Ascending aorta (tissue), 2 donors: ENCODE data around the gene GPC2. TPM values are rescaled to one million over a fixed set of nuclear protein-coding genes. Genes with fewer than 3 reads are reported as not detected.
"Not testable (repeated sequence)": the region's sequence is repeated elsewhere in the genome, so short reads cannot be mapped to it uniquely, and the experiment has no call there.

Experiments
- DNase-seq, 2 donors: peaks; one replicate each; pipeline ENCODE4 v3.0.0-alpha.2; 2019; ENCODE audit warnings: low spot score in 2 of 2
- H3K27ac ChIP-seq, 2 donors: fragments of 200-600 bp; sonication (generic); one replicate each; pipeline ENCODE4 v1.5.1; 2016 to 2017; ENCODE audit warnings: mild to moderate bottlenecking in 1 of 2
- H3K27me3 ChIP-seq: fragments of 200-600 bp; sonication (generic); one replicate; pipeline ENCODE4 v1.5.1; 2017
- H3K36me3 ChIP-seq, 2 donors: fragments of 200-600 bp; sonication (generic); one replicate each; pipeline ENCODE4 v1.5.1; 2016
- H3K4me1 ChIP-seq, 2 donors: fragments of 200-600 bp; sonication (generic); one replicate each; pipeline ENCODE4 v1.5.1; 2016 to 2017; ENCODE audit warnings: mild to moderate bottlenecking in 1 of 2
- H3K4me3 ChIP-seq, 2 donors: fragments of 200-600 bp; sonication (generic); one replicate each; pipeline ENCODE4 v1.5.1; 2016 to 2017; ENCODE audit warnings: mild to moderate bottlenecking in 1 of 2
- H3K9me3 ChIP-seq, 2 donors: fragments of 200-600 bp; sonication (generic); one replicate each; pipeline ENCODE4 v1.5.1; 2016
- intact Hi-C: fragments of 100-400 bp; cut with DNase I; formaldehyde crosslinking; loops from one replicate; pipeline ENCODE4 v1.15.1; 2023
- total RNA-seq: library from RNA; depleted of rRNA; stranded (reverse); fragments of >200 nt; gene quantifications from one replicate; pipeline ENCODE4 v1.1.0, GENCODE V29; 2016
- TF ChIP-seq, protein P1 (sequence below), 3 experiments: fragments of 200-600 bp in 2 of 3; fragments of 450-650 bp in 1 of 3; sonication (generic) in 2 of 3; IDR thresholded peaks; one replicate each; pipeline ENCODE4 v1.5.1; 2016 to 2019; ENCODE audit warnings: antibody characterized with exemption in 3 of 3, mild to moderate bottlenecking in 1 of 3, moderate library complexity in 1 of 3

GPC2 gene
- total RNA-seq, 1 donor from 2014 or later = not detected

GRCh38 chr7:100185726-100186125 lies 8.5 kb upstream of the GPC2 start:
- Histone ChIP-seq H3K36me3 (no peaks in the 10 kb centered on the region), H3K4me3 (no peak overlapping the region), H3K4me1 (no peaks in the 10 kb centered on the region), H3K9me3 (no peaks in the 10 kb centered on the region), H3K27me3 (no peaks in the 10 kb centered on the region), H3K27ac (no peak overlapping the region)
- intact Hi-C loops = no loop called here
- DNase-seq = no peak
- TF ChIP-seq, protein P1, sequence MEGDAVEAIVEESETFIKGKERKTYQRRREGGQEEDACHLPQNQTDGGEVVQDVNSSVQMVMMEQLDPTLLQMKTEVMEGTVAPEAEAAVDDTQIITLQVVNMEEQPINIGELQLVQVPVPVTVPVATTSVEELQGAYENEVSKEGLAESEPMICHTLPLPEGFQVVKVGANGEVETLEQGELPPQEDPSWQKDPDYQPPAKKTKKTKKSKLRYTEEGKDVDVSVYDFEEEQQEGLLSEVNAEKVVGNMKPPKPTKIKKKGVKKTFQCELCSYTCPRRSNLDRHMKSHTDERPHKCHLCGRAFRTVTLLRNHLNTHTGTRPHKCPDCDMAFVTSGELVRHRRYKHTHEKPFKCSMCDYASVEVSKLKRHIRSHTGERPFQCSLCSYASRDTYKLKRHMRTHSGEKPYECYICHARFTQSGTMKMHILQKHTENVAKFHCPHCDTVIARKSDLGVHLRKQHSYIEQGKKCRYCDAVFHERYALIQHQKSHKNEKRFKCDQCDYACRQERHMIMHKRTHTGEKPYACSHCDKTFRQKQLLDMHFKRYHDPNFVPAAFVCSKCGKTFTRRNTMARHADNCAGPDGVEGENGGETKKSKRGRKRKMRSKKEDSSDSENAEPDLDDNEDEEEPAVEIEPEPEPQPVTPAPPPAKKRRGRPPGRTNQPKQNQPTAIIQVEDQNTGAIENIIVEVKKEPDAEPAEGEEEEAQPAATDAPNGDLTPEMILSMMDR (IDR thresholded peaks at IDR 0.05) = no peak

DNA sequence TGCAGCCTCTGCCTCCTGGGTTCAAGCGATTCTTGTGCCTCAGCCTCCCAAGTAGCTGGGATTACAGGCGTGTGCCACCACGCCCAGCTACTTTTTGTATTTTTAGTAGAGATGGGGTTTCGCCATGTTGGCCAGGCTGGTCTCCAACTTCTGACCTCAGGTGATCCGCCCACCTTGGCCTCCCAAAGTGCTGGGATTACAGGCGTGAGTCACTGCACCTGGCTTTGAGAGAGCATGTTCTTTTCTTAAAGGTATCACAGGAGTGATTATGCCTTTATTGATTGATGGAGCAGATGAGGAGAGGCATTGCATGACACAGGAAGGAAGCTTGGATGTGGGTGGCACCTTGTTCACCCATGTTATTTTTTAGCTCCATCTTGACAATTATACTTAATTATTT lies 5.9 kb upstream of the GPC2 start:
- H3K4me1 ChIP-seq, H3K4me3 ChIP-seq, H3K36me3 ChIP-seq, DNase-seq, H3K9me3 ChIP-seq, H3K27me3 ChIP-seq, H3K27ac ChIP-seq, intact Hi-C loops: not testable (repeated sequence)

DNA sequence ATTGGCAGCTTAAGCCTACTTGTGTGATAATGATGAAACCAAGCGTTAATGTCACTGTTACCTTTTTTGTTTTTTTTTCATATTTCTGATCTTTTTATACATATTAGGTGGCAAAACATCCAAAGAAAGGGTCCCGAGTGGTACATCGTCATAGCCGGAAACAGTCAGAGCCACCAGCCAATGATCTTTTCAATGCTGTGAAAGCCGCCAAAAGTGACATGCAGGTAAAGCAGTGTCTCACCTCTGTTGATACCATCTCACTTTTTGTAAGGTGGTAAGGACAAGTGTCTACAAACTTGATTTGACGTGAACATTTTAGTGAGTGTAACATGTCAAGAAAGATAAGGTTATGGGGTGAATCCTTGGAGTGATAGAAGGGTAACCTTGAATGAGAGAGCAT lies 5.4 kb upstream of the GPC2 start:
- intact Hi-C loops, H3K4me1 ChIP-seq: not testable (repeated sequence)

GRCh38 chr7:100180084-100180483 lies 2.9 kb upstream of the GPC2 start:
- DNase-seq, H3K9me3 ChIP-seq, H3K27ac ChIP-seq, H3K27me3 ChIP-seq, H3K36me3 ChIP-seq, H3K4me3 ChIP-seq, intact Hi-C loops: not testable (repeated sequence)
- peaks cover 5 to 12% of the 10 kb centered on the region in 2 donors for H3K4me1 ChIP-seq

More for the DNA sequence above, 5.4 kb upstream of the GPC2 start:
- H3K27me3 ChIP-seq, DNase-seq, H3K36me3 ChIP-seq, H3K9me3 ChIP-seq, H3K4me3 ChIP-seq, H3K27ac ChIP-seq: not testable (repeated sequence)

- DNase-seq = no peak
- Histone ChIP-seq H3K4me3 (peak overlapping the region; percentile 53 to 64), H3K27me3 (no peaks in the 10 kb centered on the region), H3K9me3 (no peaks in the 10 kb centered on the region), H3K4me1 (peaks cover 5 to 12% of the 10 kb centered on the region in 2 donors), H3K36me3 (no peaks in the 10 kb centered on the region), H3K27ac (no peak overlapping the region)
- TF ChIP-seq, protein P1 (IDR thresholded peaks at IDR 0.05) = no peak
- intact Hi-C loops = loop anchor here (1.0 to 2.0 kb wide), 2 partner anchors 28 to 76 kb away; partner anchors contain the start of genes AP4M1, LAMTOR4 and MCM7
Observed at GRCh38 chr7:100176096-100177044, 811 bp downstream of the GPC2 start.

GRCh38 chr7:100175296-100175935 lies 1.8 kb downstream of the GPC2 start:
- DNase-seq = no peak
- Histone ChIP-seq H3K9me3 (no peaks in the 10 kb centered on the region), H3K4me1 (peaks cover 5 to 12% of the 10 kb centered on the region in 2 donors), H3K27me3 (no peaks in the 10 kb centered on the region), H3K4me3 (no peak overlapping the region), H3K36me3 (no peaks in the 10 kb centered on the region), H3K27ac (no peak overlapping the region)
- TF ChIP-seq, protein P1 (IDR thresholded peaks at IDR 0.05) = no peak
- intact Hi-C loops = no loop called here

- H3K4me1 ChIP-seq = peaks cover 5 to 12% of the 10 kb centered on the region in 2 donors
- intact Hi-C loops = no loop called here
- no peaks in the 10 kb centered on the region for H3K9me3 ChIP-seq
- no peak overlapping the region for H3K27ac ChIP-seq
- no peaks in the 10 kb centered on the region for H3K27me3 ChIP-seq
- no peak overlapping the region for H3K4me3 ChIP-seq
- H3K36me3 ChIP-seq = no peaks in the 10 kb centered on the region
- TF ChIP-seq, protein P1 (IDR thresholded peaks at IDR 0.05) = no peak
- DNase-seq = no peak
Observed at GRCh38 chr7:100174582-100174981, 2.6 kb downstream of the GPC2 start.
